Neural cell (in vitro differentiated cells): Measurements from ENCODE around the gene ANKFY1. TPM values are rescaled to one million over a fixed set of nuclear protein-coding genes. Genes with fewer than 3 reads are reported as not detected.
"Not testable (repeated sequence)": the region's sequence is repeated elsewhere in the genome, so short reads cannot be mapped to it uniquely, and the experiment has no call there.

Experiments
- H2AFZ ChIP-seq: fragments of 200-600, 300-800 bp; sonication (generic), shearing (Covaris generic); 2 replicates; pipeline ENCODE4 v1.6.0; 2014; ENCODE audit warnings: low read depth, mild to moderate bottlenecking, antibody characterized with exemption, low read length, moderate library complexity
- H3F3A ChIP-seq: fragments of 200-600 bp; shearing (Covaris generic); 2 replicates; pipeline ENCODE4 v1.6.1; 2016; ENCODE audit warnings: mild to moderate bottlenecking, moderate library complexity, mixed read lengths, antibody characterized with exemption, low read length; ENCODE audit not compliant: insufficient read depth, poor library complexity, severe bottlenecking
- H3K27ac ChIP-seq: fragments of 200-600, 300-800 bp; sonication (generic), shearing (Covaris generic); 2 replicates; pipeline ENCODE4 v1.5.1; 2014; ENCODE audit warnings: mild to moderate bottlenecking, low read length, moderate library complexity
- H3K27me3 ChIP-seq: fragments of 300-800, 200-600 bp; sonication (generic), shearing (Covaris generic); 2 replicates; pipeline ENCODE4 v1.6.0; 2014; ENCODE audit warnings: mild to moderate bottlenecking, low read depth, low read length, moderate library complexity; ENCODE audit not compliant: insufficient read depth
- H3K36me3 ChIP-seq: fragments of 300-800, 200-600 bp; sonication (generic), shearing (Covaris generic); 2 replicates; pipeline ENCODE4 v1.5.1; 2014; ENCODE audit warnings: mild to moderate bottlenecking, antibody characterized with exemption, low read length, moderate library complexity; ENCODE audit not compliant: insufficient read depth
- H3K4me2 ChIP-seq: fragments of 300-800, 200-600 bp; sonication (generic), shearing (Covaris generic); 2 replicates; pipeline ENCODE4 v1.6.0; 2014; ENCODE audit warnings: mild to moderate bottlenecking, low read length
- H3K4me3 ChIP-seq: fragments of 300-800, 200-600 bp; sonication (generic), shearing (Covaris generic); 2 replicates; pipeline ENCODE4 v1.5.1; 2014; ENCODE audit warnings: mild to moderate bottlenecking, low read length, moderate library complexity
- H3K79me2 ChIP-seq: fragments of 200-600 bp; shearing (Covaris generic); replicated peaks from 2 replicates; pipeline ENCODE4 v1.6.0; 2014; ENCODE audit warnings: mild to moderate bottlenecking, low read length, moderate library complexity; ENCODE audit not compliant: insufficient read depth
- H3K9ac ChIP-seq: fragments of 300-800, 200-600 bp; sonication (generic), shearing (Covaris generic); 2 replicates; pipeline ENCODE4 v1.6.1; 2016; ENCODE audit warnings: mild to moderate bottlenecking, low read length, mixed read lengths
- H3K9me2 ChIP-seq: fragments of 200-600 bp; shearing (Covaris generic); 2 replicates; pipeline ENCODE4 v1.6.1; 2016; ENCODE audit warnings: mild to moderate bottlenecking, low read length, mixed read lengths; ENCODE audit not compliant: insufficient read depth
- H3K9me3 ChIP-seq: fragments of 200-600, 300-800 bp; sonication (generic), shearing (Covaris generic); 2 replicates; pipeline ENCODE4 v1.6.1; 2016; ENCODE audit warnings: mild to moderate bottlenecking, mixed run types, low read length, moderate library complexity, mixed read lengths
- H4K20me1 ChIP-seq: fragments of 200-600 bp; shearing (Covaris generic); 2 replicates; pipeline ENCODE4 v1.6.1; 2016; ENCODE audit warnings: mild to moderate bottlenecking, mixed run types; ENCODE audit not compliant: insufficient read depth
- CTCF ChIP-seq: fragments of 450-650 bp; IDR thresholded peaks from 2 replicates; pipeline ENCODE4 v1.5.1; 2014; ENCODE audit warnings: antibody characterized with exemption, mild to moderate bottlenecking, moderate library complexity; ENCODE audit not compliant: poor library complexity, severe bottlenecking
- EP300 ChIP-seq: fragments of 450-650 bp; conservative IDR thresholded peaks from 2 replicates; pipeline ENCODE4 v1.6.1; 2014; ENCODE audit warnings: antibody characterized with exemption, mild to moderate bottlenecking, moderate library complexity; ENCODE audit not compliant: poor library complexity, severe bottlenecking
- EZH2 ChIP-seq: fragments of 200-600, 300-800 bp; shearing (Covaris generic), sonication (generic); IDR thresholded peaks from 2 replicates; pipeline ENCODE4 v1.6.1; 2014; ENCODE audit warnings: antibody characterized with exemption, low read length, borderline replicate concordance, mild to moderate bottlenecking; ENCODE audit not compliant: insufficient read depth, poor library complexity, severe bottlenecking
- MXI1 ChIP-seq: fragments of 450-650 bp; conservative IDR thresholded peaks from 2 replicates; pipeline ENCODE4 v1.6.1; 2014; ENCODE audit warnings: antibody characterized with exemption, mild to moderate bottlenecking; ENCODE audit not compliant: poor library complexity, severe bottlenecking
- POLR2AphosphoS5 ChIP-seq: IDR thresholded peaks from 2 replicates; pipeline ENCODE4 v1.6.1; 2012
- RAD21 ChIP-seq: fragments of 450-650 bp; conservative IDR thresholded peaks from 2 replicates; pipeline ENCODE4 v1.6.1; 2014; ENCODE audit warnings: antibody characterized with exemption, mild to moderate bottlenecking, moderate library complexity
- SMC3 ChIP-seq: fragments of 450-650 bp; conservative IDR thresholded peaks from 2 replicates; pipeline ENCODE4 v1.6.1; 2014; ENCODE audit warnings: antibody characterized with exemption, mild to moderate bottlenecking, moderate library complexity; ENCODE audit not compliant: poor library complexity
- TAF1 ChIP-seq: IDR thresholded peaks from 2 replicates; pipeline ENCODE4 v1.6.1; 2012; ENCODE audit warnings: low read depth
- polyA plus RNA-seq: library from polyadenylated mRNA; depleted of rRNA; stranded (reverse); fragments of >200 nt; gene quantifications from 2 replicates; pipeline ENCODE4 v1.2.3, GENCODE V29; 2014
- TF ChIP-seq, protein P1 (sequence below): IDR thresholded peaks from 2 replicates; pipeline ENCODE4 v1.6.1; 2012; ENCODE audit warnings: borderline replicate concordance

ANKFY1 gene
- polyA plus RNA-seq, 1 donor from 2014 or later, result 25.6 TPM

GRCh38 chr17:4142107-4142900 is 121.5 kb downstream of the ANKFY1 start:
- Histone ChIP-seq H3K79me2 (peaks cover 64% of the 10 kb centered on the region), H3K9me2 (no peaks in the 10 kb centered on the region), H4K20me1 (peaks cover 2% of the 10 kb centered on the region), H3K9me3 (no peaks in the 10 kb centered on the region), H3K9ac (peak overlapping the region; percentile 100), H2AFZ (peak overlapping the region; percentile 3), H3K27ac (peak overlapping the region; percentile 99), H3K4me3 (peak overlapping the region; percentile 91), H3K27me3 (no peaks in the 10 kb centered on the region), H3K36me3 (no peaks in the 10 kb centered on the region), H3K4me2 (peak overlapping the region; percentile 92), H3F3A (no peaks in the 10 kb centered on the region)
- no peak for TF ChIP-seq RAD21
- peak; percentile 84 for TF ChIP-seq MXI1
- peak; percentile 47 for TF ChIP-seq SMC3

DNA sequence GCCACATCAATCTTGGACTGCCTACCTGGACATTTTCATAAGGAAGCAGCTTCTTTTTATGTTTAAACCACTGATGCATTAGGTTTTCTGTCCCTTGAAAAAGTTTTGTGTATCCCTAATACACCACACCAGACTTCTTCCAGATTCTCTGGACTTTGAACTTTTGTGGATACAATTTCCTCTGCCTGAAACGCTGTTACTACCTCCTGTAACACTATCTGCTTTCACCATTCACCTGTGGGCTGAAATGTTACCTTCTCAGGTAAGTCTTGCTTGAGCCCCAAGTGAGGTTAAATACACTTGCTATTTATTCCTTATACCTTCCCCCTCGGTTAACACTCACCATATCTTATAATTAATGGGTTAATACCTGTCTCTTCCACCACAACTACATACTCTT is 123.7 kb downstream of the ANKFY1 start:
- Histone ChIP-seq H3K36me3 (no peaks in the 10 kb centered on the region), H3F3A (no peaks in the 10 kb centered on the region), H3K4me3 (peak overlapping the region; percentile 47), H3K27me3 (no peaks in the 10 kb centered on the region), H4K20me1 (peaks cover 6% of the 10 kb centered on the region), H3K9me3 (no peaks in the 10 kb centered on the region), H3K27ac (no peak overlapping the region), H3K9ac (no peak overlapping the region), H3K4me2 (no peak overlapping the region), H3K9me2 (no peaks in the 10 kb centered on the region), H2AFZ (no peak overlapping the region), H3K79me2 (peaks cover 63% of the 10 kb centered on the region)
- TF ChIP-seq RAD21, result no peak
- TF ChIP-seq SMC3, result no peak
- TF ChIP-seq EP300, result no peak
- TF ChIP-seq CTCF, result no peak
- TF ChIP-seq, protein P1, sequence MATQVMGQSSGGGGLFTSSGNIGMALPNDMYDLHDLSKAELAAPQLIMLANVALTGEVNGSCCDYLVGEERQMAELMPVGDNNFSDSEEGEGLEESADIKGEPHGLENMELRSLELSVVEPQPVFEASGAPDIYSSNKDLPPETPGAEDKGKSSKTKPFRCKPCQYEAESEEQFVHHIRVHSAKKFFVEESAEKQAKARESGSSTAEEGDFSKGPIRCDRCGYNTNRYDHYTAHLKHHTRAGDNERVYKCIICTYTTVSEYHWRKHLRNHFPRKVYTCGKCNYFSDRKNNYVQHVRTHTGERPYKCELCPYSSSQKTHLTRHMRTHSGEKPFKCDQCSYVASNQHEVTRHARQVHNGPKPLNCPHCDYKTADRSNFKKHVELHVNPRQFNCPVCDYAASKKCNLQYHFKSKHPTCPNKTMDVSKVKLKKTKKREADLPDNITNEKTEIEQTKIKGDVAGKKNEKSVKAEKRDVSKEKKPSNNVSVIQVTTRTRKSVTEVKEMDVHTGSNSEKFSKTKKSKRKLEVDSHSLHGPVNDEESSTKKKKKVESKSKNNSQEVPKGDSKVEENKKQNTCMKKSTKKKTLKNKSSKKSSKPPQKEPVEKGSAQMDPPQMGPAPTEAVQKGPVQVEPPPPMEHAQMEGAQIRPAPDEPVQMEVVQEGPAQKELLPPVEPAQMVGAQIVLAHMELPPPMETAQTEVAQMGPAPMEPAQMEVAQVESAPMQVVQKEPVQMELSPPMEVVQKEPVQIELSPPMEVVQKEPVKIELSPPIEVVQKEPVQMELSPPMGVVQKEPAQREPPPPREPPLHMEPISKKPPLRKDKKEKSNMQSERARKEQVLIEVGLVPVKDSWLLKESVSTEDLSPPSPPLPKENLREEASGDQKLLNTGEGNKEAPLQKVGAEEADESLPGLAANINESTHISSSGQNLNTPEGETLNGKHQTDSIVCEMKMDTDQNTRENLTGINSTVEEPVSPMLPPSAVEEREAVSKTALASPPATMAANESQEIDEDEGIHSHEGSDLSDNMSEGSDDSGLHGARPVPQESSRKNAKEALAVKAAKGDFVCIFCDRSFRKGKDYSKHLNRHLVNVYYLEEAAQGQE, result no peak
- no peak for TF ChIP-seq MXI1
- no peak for TF ChIP-seq TAF1
- TF ChIP-seq EZH2, result no peak
- TF ChIP-seq POLR2AphosphoS5, result no peak

DNA sequence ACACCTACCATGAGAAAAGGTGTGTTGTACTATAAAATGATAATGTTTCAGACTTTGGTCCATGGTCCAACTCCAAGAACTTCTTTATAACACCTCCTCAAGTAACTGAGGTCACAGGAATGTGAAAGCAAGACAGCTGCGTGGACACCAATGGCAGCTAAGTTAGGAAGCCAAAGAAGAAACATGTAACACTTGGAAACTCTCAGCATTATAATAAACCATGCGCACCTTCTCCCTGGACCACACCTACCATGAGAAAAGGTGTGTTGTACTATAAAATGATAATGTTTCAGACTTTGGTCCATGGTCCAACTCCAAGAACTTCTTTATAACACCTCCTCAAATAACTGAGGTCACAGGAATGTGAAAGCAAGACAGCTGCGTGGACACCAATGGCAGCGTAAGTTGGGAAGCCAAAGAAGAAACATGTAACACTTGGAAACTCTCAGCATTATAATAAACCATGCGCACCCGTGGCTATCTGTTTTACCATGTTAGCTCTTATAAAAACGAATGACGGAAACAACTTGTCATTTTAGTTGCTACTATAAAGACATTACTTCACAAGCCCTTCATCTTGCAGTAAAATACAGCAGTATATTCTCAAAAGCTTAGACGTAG is 124.8 kb downstream of the ANKFY1 start:
- H3K36me3 ChIP-seq, H3K27ac ChIP-seq, H3F3A ChIP-seq, H2AFZ ChIP-seq, H4K20me1 ChIP-seq, H3K27me3 ChIP-seq, H3K4me2 ChIP-seq, H3K9me2 ChIP-seq, H3K9ac ChIP-seq, H3K9me3 ChIP-seq: not testable (repeated sequence)
- Histone ChIP-seq H3K4me3 (peak overlapping the region; percentile 47), H3K79me2 (peaks cover 67% of the 10 kb centered on the region)
